Left renal cortex interstitium (tissue), 4 donors: ENCODE results near the gene ZNF836. TPM values are rescaled to one million over a fixed set of nuclear protein-coding genes. Genes with fewer than 3 reads are reported as not detected.

Experiments used
- DNase-seq, 4 donors: peaks; one replicate each; pipeline ENCODE4 v3.0.0-alpha.2; 2013; ENCODE audit warnings: low read depth in 4 of 4, low spot score in 2 of 4, missing footprints in 1 of 4
- polyA plus RNA-seq, 4 donors: library from polyadenylated mRNA; unstranded; fragments of 120-200 nt; gene quantifications; one replicate each; pipeline ENCODE4 v1.2.1, GENCODE V29; 2013; ENCODE audit not compliant: insufficient read length in 4 of 4

Gene ZNF836
- polyA plus RNA-seq, 4 donors = 13.2 to 23.9 (median 17.7) TPM

DNA sequence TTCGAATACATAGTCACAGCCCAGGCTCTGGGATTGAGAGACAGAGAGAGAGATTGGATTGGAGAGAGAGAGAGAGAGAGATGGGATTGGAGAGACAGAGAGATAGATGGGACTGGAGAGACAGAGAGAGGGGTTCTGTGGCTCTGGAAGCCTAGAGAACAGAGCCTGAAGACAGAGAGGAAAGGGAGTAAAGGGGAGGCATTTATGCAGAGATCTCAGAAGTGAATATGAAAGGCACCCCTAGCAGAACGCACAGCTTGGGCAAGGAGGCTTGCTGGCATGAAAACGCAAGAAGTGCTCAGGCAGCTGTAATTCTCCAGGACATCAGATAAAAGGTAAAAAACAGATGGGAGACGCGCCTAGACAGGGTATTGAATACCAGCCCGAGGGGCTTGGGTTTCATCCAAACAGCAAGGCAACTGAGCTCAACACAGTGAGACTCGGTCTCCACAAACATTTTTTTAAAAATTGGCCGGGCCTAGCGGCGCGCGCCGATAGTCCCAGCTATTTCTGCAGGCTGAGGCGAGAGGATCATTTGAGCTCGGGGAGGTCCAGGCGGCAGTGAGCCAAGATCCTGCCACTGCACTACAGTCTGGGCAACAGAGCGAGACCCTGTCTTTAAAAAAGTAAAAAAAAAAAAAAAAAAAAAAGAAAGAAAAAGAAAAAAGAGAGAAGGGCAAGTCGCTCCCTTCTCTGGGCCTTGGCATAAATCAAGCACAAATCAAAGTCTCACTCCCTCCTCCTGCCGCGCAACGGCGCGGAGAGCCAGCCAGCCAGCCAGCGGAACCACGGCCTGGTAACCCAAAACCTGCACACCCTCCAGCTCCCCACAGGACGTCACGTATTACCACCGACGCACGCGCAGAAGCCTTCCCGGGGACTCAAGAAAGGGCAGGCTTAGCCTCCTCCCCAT is 17.7 kb upstream of the ZNF836 start:
- DNase-seq = peak in 2 of 4 donors; percentile 50 to 100

DNA sequence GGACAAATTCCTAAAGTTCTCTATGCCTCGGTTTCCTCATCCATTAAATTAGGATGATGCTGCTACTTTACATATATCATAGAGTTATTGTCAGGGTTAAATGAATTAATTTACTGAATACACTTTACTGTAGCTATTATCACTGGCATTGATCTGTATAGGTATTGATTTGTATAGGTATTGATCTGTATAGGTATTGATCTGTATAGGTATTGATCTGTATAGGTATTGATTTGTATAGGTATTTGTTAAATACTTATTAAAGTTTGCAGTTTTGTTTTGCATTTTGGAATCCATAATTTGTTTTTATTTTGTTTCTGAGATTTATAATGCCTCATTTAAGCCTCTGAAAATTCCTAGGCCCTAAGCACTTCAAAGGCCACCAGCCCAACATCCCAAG is 16.0 kb upstream of the ZNF836 start:
- no peak for DNase-seq

DNA sequence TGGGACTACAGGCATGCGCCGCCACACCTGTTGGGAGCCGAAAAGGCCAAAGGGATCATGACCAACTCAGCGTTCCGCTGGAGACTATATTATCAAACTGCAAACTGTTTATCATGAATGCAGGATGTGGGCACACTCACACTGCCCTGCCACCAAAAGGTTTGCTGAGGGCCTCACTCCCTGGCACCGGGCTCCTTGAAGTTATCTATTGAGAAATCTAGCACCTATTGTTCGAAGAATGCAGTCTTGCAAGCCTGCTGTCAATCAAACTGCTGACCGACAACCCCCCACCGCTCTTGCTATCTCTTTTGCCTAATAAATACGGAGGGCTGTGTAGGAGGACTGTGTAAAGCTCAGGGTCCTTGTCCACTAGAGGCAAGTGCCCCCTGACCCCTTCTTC is 5.2 kb upstream of the ZNF836 start:
- DNase-seq = no peak

DNA sequence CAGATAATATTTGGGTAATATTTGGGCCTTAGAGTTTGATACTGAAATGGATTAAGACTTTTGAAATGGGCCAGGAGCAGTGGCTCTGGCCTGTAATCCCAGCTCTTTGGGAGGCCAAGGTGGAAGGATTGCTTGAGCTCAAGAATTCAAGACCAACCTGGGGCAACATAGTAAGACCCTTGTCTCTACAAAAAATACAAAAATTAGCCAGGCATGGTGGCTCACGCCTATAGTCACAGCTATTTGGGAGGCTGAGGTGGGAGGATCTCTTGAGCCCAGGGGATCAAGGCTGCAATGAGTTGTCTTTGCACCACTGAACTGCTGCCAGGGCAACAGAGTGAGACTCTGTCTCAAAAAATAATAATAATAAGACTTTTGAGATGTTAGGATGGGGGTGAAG is 926 bp upstream of the ZNF836 start:
- DNase-seq = no peak

DNA sequence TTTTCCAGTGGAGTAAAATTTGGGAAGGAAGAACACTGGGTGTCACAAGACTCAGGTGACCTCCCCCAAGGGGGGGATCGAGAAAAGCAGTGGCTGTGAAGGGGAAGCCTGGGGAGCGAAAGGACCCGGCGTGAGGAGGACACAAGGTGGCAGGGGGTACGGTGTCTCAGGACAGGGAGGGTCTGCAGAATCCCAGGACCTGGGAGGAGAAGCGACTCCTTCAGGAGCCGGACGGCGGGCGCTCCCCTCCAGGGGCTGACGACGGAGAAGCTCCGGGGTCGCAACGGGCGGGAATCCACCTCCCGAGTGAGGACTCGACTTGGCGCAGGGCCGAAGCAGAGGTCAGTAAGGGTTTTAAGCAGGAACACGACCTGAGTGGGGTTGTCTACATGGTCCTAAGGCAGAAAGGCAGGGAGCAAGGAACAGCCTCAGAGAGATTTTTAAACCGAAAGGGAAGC is 529 bp downstream of the ZNF836 start:
- DNase-seq = no peak

DNA sequence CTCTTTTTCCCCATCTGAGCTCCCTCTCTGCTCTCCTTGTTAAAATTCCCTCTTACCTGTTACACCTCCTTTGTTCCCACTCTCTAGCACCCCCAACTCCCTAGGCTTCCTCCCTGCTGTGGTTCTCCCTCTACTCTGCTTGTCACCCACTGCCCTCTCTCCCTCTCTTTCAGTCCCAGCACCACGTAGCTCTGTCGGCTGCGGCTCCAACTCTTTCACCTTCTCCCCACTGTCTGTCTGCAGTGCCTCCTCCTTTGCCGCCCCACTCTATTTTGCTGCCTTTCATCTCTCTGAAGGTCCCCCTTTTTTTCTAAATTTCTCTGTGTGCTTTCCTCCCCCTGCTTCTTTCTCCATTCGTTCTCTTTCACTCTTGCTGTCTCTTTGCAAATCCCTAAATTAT is 1.1 kb downstream of the ZNF836 start:
- no peak for DNase-seq

DNA sequence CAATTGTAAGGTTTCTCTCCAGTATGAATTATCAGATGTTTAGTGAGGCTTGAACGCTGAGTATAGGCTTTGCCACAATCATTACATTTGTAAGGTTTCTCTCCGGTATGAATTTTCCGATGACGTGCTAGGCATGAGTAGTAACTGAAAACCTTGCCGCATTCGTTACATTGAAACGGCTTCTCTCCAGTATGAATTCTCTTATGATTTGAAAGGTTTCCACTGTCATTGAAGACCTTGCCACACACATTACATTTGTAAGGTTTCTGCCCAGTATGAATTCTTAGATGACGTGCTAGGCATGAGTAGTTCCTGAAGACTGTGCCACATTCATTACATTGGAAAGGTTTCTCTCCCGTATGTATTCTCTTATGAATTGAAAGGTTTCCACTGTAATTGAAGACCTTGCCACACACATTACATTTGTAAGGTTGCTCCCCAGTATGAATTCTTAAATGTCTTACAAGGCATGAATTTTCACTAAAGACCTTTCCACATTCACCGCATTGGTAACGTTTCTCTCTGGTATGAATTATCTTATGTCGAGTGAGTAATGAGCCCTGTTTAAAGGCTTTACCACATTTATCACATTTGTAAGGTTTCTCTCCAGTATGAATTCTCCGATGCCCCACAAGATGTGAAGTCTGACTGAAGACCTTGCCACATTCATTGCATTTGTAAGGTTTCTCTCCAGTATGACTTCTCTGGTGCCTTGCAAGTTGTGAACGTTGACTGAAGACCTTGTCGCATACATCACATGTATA is 15.6 kb downstream of the ZNF836 start:
- no peak for DNase-seq

DNA sequence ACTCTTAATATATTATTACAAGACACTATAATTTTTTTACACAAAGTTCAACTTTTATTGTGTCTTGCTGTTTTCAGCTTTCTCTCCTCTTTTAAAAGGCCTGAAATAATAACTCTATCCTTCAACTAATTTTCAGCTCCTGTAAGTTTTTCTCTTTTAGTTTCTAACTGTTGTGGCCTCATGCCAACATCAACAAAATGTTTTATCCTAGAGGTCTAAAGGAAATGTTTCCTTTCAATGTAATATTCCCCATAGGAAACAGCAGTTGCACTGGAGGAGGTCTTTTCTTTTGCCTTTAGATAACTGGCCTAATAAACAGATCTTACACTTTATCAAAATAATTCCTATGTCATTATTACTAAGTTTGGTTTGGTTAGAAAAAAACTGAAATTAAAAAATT is 23.2 kb downstream of the ZNF836 start:
- DNase-seq = no peak

DNA sequence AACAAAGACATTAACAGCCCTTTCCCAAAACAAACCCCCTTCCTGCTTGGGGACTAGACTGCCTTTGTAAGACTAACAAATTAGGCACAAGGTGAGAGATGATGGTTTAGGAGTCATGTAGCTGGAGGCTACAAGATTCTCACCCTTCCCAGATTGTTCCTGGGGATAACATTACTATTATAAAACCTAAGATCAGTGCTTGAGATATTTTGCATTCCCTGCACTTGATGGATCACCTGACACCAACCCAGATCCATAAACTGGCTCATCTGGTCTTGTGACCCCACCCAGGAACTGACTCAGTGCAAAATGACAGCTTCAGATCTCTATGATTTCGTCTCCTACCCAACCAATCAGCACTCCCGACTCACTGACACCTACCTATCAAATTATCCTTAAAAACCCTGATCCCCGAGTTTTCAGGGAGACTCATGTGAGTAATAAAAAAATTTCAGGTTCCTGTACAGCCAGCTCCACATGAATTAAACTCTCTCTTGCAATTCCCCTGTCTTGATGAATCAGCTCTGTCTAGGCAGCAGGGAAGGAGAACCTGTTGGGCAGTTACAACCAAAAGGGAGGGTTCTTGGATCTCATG is 29.3 kb downstream of the ZNF836 start:
- DNase-seq = no peak

DNA sequence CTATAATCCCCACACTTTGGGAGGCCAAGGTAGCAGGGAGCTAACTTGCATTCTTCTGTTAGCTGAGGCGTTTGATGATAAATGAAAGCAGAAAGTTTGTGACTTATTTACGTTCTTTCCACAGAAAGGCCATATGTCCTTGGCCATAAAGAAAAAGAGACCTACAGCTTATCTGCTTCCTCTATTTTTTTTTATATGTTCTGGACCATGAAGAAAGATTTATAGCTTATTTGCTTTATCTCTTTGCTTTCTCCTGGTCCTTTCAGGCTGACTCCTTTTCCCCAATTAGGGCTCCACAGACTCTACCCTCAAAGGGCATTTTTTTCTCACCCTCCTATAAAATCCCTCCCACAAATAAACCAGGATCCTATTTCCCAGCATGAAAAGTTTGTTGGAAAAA is 30.2 kb downstream of the ZNF836 start:
- DNase-seq = no peak

DNA sequence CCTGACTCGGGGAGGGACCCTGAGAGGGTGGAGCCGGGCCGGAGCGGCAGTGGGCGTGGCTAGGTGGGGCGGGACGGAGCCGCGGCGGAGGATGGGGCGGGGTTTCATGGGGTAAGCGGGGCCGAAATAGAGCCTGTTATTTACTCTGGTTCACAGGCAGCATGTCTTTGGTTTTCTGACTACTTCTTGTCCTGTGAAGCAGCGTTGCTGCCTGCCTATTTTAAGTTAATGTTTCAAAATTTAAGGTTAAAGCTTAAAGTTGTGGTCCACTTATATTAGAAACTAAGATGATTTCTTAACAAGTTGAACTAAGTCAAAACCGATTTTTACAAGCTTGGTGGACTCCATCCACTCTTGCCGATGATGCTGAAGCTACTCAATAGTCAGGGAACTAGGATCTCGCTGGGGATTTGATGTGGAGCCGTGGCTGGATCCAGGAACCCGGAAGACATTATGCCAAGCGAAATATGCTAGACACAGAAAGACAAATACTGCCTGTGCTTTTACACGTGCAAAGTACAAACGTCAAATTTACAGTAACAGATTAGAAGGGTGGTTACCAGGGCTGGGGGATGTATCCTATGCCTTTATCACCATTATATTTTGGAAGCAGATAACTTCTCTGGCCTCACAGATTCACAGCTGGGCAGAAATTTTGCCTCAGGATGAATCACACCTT is 31.2 kb downstream of the ZNF836 start:
- no peak for DNase-seq

DNA sequence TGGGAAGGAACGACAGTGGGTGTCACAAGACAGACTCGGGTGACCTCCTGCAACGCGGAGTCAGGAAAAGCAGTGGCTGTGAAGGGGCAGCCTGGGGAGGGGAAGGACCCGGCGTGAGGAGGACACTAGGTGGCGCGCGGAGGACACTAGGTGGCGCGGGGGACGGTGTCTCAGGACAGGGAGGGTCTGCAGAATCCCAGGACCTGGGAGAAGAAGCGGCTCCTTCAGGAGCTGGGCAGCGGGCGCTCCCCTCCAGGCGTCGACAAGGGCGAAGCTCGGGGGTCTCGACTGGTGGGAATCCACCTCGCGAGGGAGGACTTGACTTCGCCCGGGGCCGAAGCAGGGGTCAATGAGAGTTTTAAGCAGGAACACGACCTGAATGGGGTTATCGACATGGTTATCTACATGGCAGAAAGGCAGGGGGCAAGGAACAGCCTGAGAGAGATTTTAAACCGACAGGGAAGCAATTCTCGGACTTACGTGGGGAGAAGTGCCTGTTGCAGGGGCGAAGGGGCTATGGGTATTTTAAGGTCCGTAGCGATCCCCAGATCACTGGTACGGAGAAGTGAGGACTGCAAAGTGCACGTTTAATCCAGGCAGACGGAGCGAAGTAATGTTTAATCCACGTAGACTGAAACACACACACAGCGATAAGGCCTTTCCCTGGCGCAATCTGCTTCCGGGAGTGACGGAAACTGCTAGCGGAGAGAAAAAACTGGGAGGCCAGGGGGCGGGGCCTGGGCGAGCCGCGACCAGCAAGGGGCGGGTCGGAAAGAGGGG is 32.0 kb downstream of the ZNF836 start, which contains the start of gene ZNF616:
Gene ZNF616, minus strand, starts transcription at position 687 of the 780 bp plus-strand sequence. CDS start 9,426 bp downstream, outside the sequence.
- DNase-seq = peak; percentile 77 to 90 (median 84)

DNA sequence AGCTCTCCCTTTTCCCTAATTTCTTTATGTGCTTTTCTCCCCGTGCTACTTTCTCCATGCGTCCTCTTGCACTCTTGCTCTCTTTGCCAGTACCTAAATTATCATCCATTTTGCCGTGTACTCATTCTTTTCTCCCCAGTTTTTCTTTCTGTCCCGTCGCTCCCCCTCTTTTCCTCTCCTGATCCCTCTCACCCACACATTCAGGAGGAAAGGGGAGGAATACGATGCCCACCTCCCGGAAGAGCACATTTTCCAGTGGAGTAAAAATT is 32.5 kb downstream of the ZNF836 start:
- DNase-seq = peak in 1 of 4 donors; percentile 77

DNA sequence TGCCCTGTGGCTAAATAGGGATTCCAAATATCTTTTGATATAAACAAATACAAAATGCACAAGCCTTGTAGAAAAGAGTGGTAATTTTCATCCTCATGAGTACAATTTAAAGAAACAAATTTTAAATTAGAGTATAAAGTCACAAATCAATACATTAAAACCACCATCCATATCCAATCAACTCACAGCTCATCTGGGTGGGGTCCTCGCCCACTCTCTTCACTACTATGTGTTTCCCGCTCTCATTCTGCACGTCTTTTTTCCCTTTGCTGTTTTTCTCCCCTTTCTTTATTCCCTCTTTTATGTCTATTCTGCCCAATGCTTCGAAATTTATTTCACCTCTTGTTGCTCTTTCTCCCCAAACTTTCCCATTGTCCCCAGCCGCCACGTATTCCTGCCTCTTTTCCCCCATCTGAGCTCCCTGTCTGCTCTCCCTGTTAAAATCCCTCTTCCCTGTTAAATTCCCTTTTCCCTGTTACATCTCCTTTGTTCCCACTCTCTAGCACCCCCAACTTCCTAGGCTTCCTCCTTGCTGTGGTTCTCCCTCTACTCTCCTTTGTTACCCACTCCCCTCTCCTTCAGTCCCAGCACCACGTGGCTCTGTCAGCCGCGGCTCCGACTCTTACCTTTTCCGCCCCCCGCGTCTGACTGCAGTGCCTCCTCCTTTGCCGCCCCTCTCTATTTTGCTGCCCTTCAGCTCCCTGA is 33.0 kb downstream of the ZNF836 start:
- peak; percentile 30 to 47 (median 38) for DNase-seq

DNA sequence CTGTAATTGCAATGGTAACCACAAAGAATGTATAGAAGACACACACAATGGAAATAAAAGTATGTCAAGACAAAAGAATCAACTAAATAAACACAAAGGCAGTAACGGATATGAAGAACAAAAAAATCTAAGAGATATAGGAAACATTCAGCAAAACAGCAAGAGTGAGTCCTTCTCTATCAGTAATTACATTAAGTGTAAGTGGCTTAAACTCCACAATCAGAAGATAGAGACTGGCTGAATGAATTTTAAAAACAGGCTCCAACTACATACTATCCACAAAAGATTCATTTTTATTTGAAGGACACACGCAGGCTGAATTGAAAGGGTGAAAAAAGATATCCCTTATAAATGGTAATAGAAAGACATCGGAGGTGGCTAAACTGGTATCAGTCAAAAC is 51.1 kb downstream of the ZNF836 start:
- no peak for DNase-seq

DNA sequence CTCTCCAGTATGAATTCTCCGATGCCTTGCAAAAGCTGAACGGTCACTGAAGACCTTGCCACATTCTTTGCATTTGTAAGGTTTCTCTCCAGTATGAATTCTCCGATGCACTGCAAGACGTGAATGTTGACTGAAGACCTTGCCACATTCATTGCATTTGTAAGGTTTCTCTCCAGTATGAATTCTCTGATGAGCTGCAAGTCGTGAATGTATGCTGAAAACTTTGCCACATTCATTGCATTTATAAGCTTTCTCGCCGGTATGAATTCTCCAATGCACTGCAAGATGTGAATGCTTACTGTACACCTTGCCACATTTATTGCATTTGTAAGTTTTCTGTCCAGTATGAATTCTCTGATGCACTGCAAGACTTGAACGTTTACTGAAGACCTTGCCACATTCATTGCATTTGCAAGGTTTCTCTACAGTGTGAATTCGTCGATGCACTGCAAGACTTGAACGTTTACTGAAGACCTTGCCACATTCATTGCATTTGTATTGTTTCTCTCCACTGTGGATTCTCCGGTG is 55.8 kb downstream of the ZNF836 start:
- no peak for DNase-seq

DNA sequence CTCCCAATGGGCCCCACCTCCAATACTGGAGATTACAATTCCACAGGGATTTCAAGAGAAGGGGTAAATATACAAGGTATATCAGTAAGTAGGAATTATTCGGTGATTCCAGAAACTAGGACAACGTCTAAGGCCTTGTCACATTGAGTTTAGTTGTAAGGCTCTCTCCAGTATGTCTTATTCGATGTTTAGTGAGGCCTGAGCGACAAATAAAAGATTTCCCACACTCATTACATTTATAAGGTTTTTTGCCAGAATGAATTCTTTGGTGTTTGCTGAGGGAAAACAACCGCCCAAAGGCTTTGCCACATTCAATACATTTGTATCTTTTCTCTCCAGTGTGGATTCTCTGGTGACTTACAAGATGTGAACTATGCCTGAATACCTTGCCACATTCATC is 56.7 kb downstream of the ZNF836 start:
- DNase-seq = no peak

DNA sequence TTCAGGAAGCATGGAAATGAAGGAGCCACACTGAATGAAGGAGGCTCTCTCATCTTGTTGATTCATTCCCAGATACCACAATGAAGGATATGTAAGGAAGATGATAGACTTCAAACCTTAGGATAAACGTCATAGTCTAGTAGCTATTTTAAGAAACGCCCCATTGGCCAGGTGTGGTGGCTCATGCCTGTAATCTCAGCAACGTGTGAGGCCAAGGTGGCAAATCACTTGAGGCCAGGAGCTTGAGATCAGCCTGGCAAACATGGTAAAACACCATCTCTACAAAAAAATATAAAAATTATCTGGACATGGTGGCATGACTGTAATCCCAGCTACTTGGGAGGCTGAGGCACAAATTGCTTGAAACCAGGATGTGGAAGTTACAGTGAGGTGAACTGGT is 58.8 kb downstream of the ZNF836 start:
- no peak for DNase-seq

DNA sequence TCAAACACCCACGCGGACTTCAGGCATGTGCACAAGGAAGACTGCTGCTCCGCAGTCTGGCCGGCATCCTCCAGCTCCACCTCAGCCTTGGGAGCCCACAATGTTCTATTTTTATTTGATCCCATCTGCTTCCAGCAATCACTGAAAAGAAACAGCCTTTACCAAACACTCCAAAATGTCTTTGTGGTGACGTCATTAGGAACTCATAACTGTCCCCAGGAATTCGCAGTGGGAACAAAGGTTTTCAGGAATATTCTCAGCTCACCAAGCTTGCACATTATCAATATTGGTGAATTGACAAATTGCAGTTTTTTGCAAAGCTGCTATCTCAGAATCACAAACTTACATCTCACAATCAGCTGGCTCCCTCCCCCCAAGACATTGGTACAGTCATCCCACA is 60.6 kb downstream of the ZNF836 start:
- no peak for DNase-seq
